Keratinocyte (primary cell): ENCODE measurements around the gene STX17.

Experiments
- EZH2 ChIP-seq: IDR thresholded peaks from one replicate; pipeline ENCODE4 v1.6.1; 2012; ENCODE audit warnings: inconsistent platforms, mild to moderate bottlenecking, low read length, moderate library complexity
- TF ChIP-seq, protein P1 (sequence below), 3 experiments: IDR thresholded peaks in 1 of 3; conservative IDR thresholded peaks in 1 of 3; optimal IDR thresholded peaks in 1 of 3; 2 replicates in 2 of 3; 3 replicates in 1 of 3; pipeline versions ENCODE3 to v1.5.1; 2011; ENCODE audit warnings: low read length in 3 of 3, mild to moderate bottlenecking in 3 of 3, moderate library complexity in 2 of 3, control low read depth in 1 of 3, inconsistent platforms in 1 of 3; ENCODE audit not compliant: insufficient read depth in 2 of 3; ENCODE audit errors: extremely low read depth in 1 of 3

DNA sequence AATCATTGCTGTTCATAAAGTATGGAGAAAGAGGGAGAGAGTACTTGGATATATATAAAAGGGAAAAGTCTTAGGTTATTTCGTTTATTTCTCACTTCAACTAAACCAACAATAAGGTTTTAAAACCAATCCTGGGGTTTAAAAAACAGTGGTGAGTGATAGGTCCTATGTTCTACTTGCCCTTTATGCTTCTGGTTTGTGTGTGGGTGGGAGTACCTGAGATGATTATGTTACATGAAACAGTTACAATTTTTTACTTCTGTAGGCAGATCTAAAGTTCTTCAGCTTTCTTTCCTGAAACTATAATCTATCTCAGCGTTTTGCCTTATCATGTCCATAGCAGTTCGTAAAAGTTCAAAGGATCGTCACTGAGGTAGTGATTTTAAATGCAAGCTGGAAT, 49.2 kb downstream of the STX17 start:
- TF ChIP-seq, protein P1, sequence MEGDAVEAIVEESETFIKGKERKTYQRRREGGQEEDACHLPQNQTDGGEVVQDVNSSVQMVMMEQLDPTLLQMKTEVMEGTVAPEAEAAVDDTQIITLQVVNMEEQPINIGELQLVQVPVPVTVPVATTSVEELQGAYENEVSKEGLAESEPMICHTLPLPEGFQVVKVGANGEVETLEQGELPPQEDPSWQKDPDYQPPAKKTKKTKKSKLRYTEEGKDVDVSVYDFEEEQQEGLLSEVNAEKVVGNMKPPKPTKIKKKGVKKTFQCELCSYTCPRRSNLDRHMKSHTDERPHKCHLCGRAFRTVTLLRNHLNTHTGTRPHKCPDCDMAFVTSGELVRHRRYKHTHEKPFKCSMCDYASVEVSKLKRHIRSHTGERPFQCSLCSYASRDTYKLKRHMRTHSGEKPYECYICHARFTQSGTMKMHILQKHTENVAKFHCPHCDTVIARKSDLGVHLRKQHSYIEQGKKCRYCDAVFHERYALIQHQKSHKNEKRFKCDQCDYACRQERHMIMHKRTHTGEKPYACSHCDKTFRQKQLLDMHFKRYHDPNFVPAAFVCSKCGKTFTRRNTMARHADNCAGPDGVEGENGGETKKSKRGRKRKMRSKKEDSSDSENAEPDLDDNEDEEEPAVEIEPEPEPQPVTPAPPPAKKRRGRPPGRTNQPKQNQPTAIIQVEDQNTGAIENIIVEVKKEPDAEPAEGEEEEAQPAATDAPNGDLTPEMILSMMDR (optimal IDR thresholded peaks at IDR 0.05 in 1 of 3, IDR thresholded peaks at IDR 0.05 in 1 of 3, conservative IDR thresholded peaks at IDR 0.05 in 1 of 3; ENCODE audit: extremely low read depth in 1 of 3, insufficient read depth in 2 of 3, low read length in 3 of 3) = no peak
- no peak for TF ChIP-seq EZH2
